Testis (tissue), 3 donors: ENCODE data around the gene UTP15. TPM values are rescaled to one million over a fixed set of nuclear protein-coding genes. Genes with fewer than 3 reads are reported as not detected.
A peak's percentile ranks its signal among the peaks of the same experiment; 100 is the strongest.

Experiments used
- DNase-seq: peaks from one replicate; pipeline ENCODE4 v3.0.0-alpha.2; 2019
- H3K27ac ChIP-seq, 2 donors: fragments of 200-600 bp; sonication (generic); one replicate each; pipeline ENCODE4 v1.5.1; 2019
- H3K27me3 ChIP-seq: fragments of 200-600 bp; sonication (generic); one replicate; pipeline ENCODE4 v1.5.1; 2019
- H3K36me3 ChIP-seq: fragments of 200-600 bp; sonication (generic); one replicate; pipeline ENCODE4 v1.5.1; 2017; ENCODE audit warnings: low read depth; ENCODE audit errors: missing control alignments
- H3K4me1 ChIP-seq: fragments of 200-600 bp; sonication (generic); one replicate; pipeline ENCODE4 v1.5.1; 2019
- H3K4me3 ChIP-seq, 2 donors: fragments of 200-600 bp; sonication (generic); one replicate each; pipeline ENCODE4 v1.5.1; 2017 to 2019
- H3K9me3 ChIP-seq: fragments of 200-600 bp; sonication (generic); one replicate; pipeline ENCODE4 v1.5.1; 2017
- CTCF ChIP-seq, 3 experiments: fragments of 450-650 bp in 2 of 3; fragments of 200-600 bp in 1 of 3; sonication (generic) in 1 of 3; IDR thresholded peaks; one replicate each; pipeline ENCODE4 v1.5.1; 2016 to 2019; ENCODE audit warnings: antibody characterized with exemption in 3 of 3, mild to moderate bottlenecking in 2 of 3, moderate library complexity in 1 of 3
- POLR2A ChIP-seq: fragments of 450-650 bp; IDR thresholded peaks from one replicate; pipeline ENCODE4 v1.6.1; 2017; ENCODE audit warnings: antibody characterized with exemption, mild to moderate bottlenecking, moderate library complexity
- WGBS, 2 donors: methylation state at CpG; one replicate each; pipeline ENCODE4 v1.1.5; 2018; 5-methylcytosine and 5-hydroxymethylcytosine counted together
- intact Hi-C: fragments of 100-400 bp; cut with DNase I; formaldehyde crosslinking; loops from one replicate; pipeline ENCODE4 v1.15.1; 2023; ENCODE audit warnings: low total_unique reads
- polyA plus RNA-seq: library from polyadenylated mRNA; stranded (reverse); fragments of 350-450 nt; fragmentation: Illumina TruSeq; extraction: RNeasy Lipid Tissue Mini Kit (QIAGEN cat#74804); gene quantifications from one replicate; pipeline ENCODE4 v1.2.3, GENCODE V29; 2014; ENCODE audit warnings: low read depth, low replicate concordance; ENCODE audit not compliant: insufficient read depth
- total RNA-seq, 2 donors: library from RNA; depleted of rRNA; stranded (reverse); fragments of >200 nt; gene quantifications; one replicate each; pipeline ENCODE4 v1.2.3, GENCODE V29; 2016

UTP15 gene
- total and polyA plus RNA-seq, 3 donors from 2014 or later = 11.4 to 36.7 (median 34.9) TPM

GRCh38 chr5:73623060-73623459 lies 57.5 kb downstream of the UTP15 start:
- TF ChIP-seq CTCF (IDR thresholded peaks at IDR 0.05) (no peak), POLR2A (no peak)
- Histone ChIP-seq H3K4me1 (no peaks in the 10 kb centered on the region), H3K4me3 (no peak overlapping the region), H3K27ac (no peak overlapping the region), H3K27me3 (no peaks in the 10 kb centered on the region), H3K9me3 (no peaks in the 10 kb centered on the region), H3K36me3 (no peaks in the 10 kb centered on the region)
- intact Hi-C loops = no loop called here
- no peak for DNase-seq
- WGBS, 2 donors = 92 to 98% methylated on average over 2 of the region's 2 CpGs

GRCh38 chr5:73623901-73624404 lies 58.4 kb downstream of the UTP15 start:
- DNase-seq = no peak
- Histone ChIP-seq H3K4me1 (no peaks in the 10 kb centered on the region), H3K36me3 (no peaks in the 10 kb centered on the region), H3K4me3 (no peak overlapping the region), H3K9me3 (no peaks in the 10 kb centered on the region), H3K27ac (no peak overlapping the region), H3K27me3 (no peaks in the 10 kb centered on the region)
- TF ChIP-seq CTCF (IDR thresholded peaks at IDR 0.05) = no peak
- intact Hi-C loops = no loop called here
- WGBS, 2 donors = 78 to 84% methylated on average over 2 of the region's 2 CpGs

- peak overlapping the region in 1 of 2 donors; percentile 60 for H3K27ac ChIP-seq
- DNase-seq = no peak
- no peaks in the 10 kb centered on the region for H3K4me1 ChIP-seq
- no peaks in the 10 kb centered on the region for H3K36me3 ChIP-seq
- intact Hi-C loops = no loop called here
- TF ChIP-seq CTCF (IDR thresholded peaks at IDR 0.05) (no peak), POLR2A (no peak)
- no peaks in the 10 kb centered on the region for H3K27me3 ChIP-seq
- H3K9me3 ChIP-seq = no peaks in the 10 kb centered on the region
- WGBS, 2 donors = 68 to 75% methylated on average over 6 of the region's 6 CpGs
- no peak overlapping the region for H3K4me3 ChIP-seq
Observed at GRCh38 chr5:73624888-73625287, 59.3 kb downstream of the UTP15 start.

- Histone ChIP-seq H3K9me3 (no peaks in the 10 kb centered on the region), H3K4me3 (peak overlapping the region; percentile 62 to 66), H3K36me3 (no peaks in the 10 kb centered on the region), H3K4me1 (no peaks in the 10 kb centered on the region), H3K27ac (peak overlapping the region; percentile 16 to 60), H3K27me3 (no peaks in the 10 kb centered on the region)
- intact Hi-C loops = no loop called here
- no peak for DNase-seq
- WGBS, 2 donors = 1 to 2% methylated on average over 18 to 25 of the region's 33 CpGs
- TF ChIP-seq POLR2A (no peak), CTCF (IDR thresholded peaks at IDR 0.05) (no peak)
Observed at GRCh38 chr5:73625372-73625943, 59.9 kb downstream of the UTP15 start.
